K562 (cell line): ENCODE results near the gene TLE3. TPM values are rescaled to one million over a fixed set of nuclear protein-coding genes. Genes with fewer than 3 reads are reported as not detected.

Experiments used
- ATAC-seq: fragments of 200-7000 bp; cut with Tn5 transposase; 3 replicates; pipeline ENCODE4 v1.9.1; 2020; ENCODE audit warnings: moderate library complexity
- BruUV-seq: library from RNA; stranded (reverse); fragments of 400-500 nt; replicated peaks from 2 replicates; lab custom pipeline; 2021; lab: Mats Ljungman, UMichigan
- CTCF ChIA-PET: fragments of 300-600 bp; formaldehyde crosslinking; extraction: SDS; loops from one replicate; lab custom pipeline; 2021; ENCODE audit warnings: low intra/inter-chr PET ratio; lab: Yijun Ruan, JAX
- POLR2A ChIA-PET: fragments of 300-600, 350-650 bp; sonication (Branson Sonifier 250); formaldehyde crosslinking; extraction: SDS; loops from one replicate; lab custom pipeline; 2021; ENCODE audit warnings: antibody characterized with exemption, inconsistent platforms; lab: Yijun Ruan, JAX
- DNase-seq, 4 experiments: peaks; one replicate each; pipeline versions ENCODE4 v3.0.0 to v3.0.0-alpha.2; 2011 to 2018; ENCODE audit warnings: low spot score in 3 of 4, mixed read lengths in 3 of 4; ENCODE audit errors: extremely low read depth in 1 of 4
- FAIRE-seq: peaks from 2 replicates; lab custom pipeline; 2011; peaks lifted over from hg19 to GRCh38; lab: Jason Lieb, UNC
- H2AFZ ChIP-seq: 2 replicates; pipeline ENCODE4 v1.6.0; 2011; ENCODE audit warnings: low read depth, low read length, control low read depth, inconsistent platforms
- H3K27ac ChIP-seq: fragments of 200-600 bp; 3 replicates; pipeline ENCODE4 v1.8.0; 2011; ENCODE audit warnings: low read depth, mild to moderate bottlenecking, control low read depth, inconsistent platforms, low read length, moderate library complexity, mixed read lengths; ENCODE audit errors: extremely low read depth
- H3K27me3 ChIP-seq, 2 experiments: fragments of 300-600 bp in 1 of 2; 2 replicates in 1 of 2; 3 replicates in 1 of 2; pipeline versions ENCODE4 v1.6.0 to v1.8.0; 2011; ENCODE audit warnings: inconsistent platforms in 2 of 2, low read length in 2 of 2, mild to moderate bottlenecking in 1 of 2, mixed read lengths in 1 of 2, moderate library complexity in 1 of 2; ENCODE audit not compliant: control insufficient read depth in 2 of 2, insufficient read depth in 2 of 2
- H3K36me3 ChIP-seq: fragments of 300-600 bp; 3 replicates; pipeline ENCODE4 v1.8.0; 2011; ENCODE audit warnings: mild to moderate bottlenecking, low read length, inconsistent platforms; ENCODE audit not compliant: control insufficient read depth, insufficient read depth
- H3K4me1 ChIP-seq, 2 experiments: fragments of 200-600 bp in 1 of 2; replicated peaks in 1 of 2; 2 replicates in 1 of 2; 3 replicates in 1 of 2; pipeline versions ENCODE4 v1.5.1 to v1.8.0; 2011; ENCODE audit warnings: inconsistent platforms in 2 of 2, low read length in 2 of 2, mild to moderate bottlenecking in 1 of 2, mixed read lengths in 1 of 2, moderate library complexity in 1 of 2; ENCODE audit not compliant: control insufficient read depth in 2 of 2, insufficient read depth in 2 of 2
- H3K4me2 ChIP-seq: 2 replicates; pipeline ENCODE4 v1.6.1; 2011; ENCODE audit warnings: low read length, control low read depth, inconsistent platforms, mixed read lengths; ENCODE audit not compliant: insufficient read depth
- H3K4me3 ChIP-seq: fragments of 200-600 bp; sonication (generic), shearing (Covaris generic); 2 replicates; pipeline ENCODE4 v1.5.1; 2016; ENCODE audit warnings: control low read depth, inconsistent platforms
- H3K79me2 ChIP-seq: fragments of 200-600 bp; 3 replicates; pipeline ENCODE4 v1.8.0; 2011; ENCODE audit warnings: low read length, inconsistent platforms; ENCODE audit not compliant: control insufficient read depth, insufficient read depth
- H3K9ac ChIP-seq, 2 experiments: 2 replicates each; pipeline versions ENCODE4 v1.6.0 to v1.6.1; 2011; ENCODE audit warnings: low read depth in 2 of 2, low read length in 2 of 2, control low read depth in 1 of 2, inconsistent platforms in 1 of 2, mild to moderate bottlenecking in 1 of 2, mixed read lengths in 1 of 2; ENCODE audit not compliant: insufficient read depth in 1 of 2
- H3K9me1 ChIP-seq: one replicate; pipeline ENCODE4 v1.6.0; 2011; ENCODE audit warnings: inconsistent platforms, mild to moderate bottlenecking, low read length, moderate library complexity; ENCODE audit not compliant: control insufficient read depth, insufficient read depth
- H3K9me3 ChIP-seq: replicated peaks from 2 replicates; pipeline ENCODE4 v1.5.1; 2011; ENCODE audit warnings: low read depth, low read length, inconsistent platforms; ENCODE audit not compliant: control insufficient read depth, insufficient read depth
- H4K20me1 ChIP-seq: replicated peaks from 2 replicates; pipeline ENCODE4 v1.6.1; 2011; ENCODE audit warnings: low read length, inconsistent platforms, mixed read lengths; ENCODE audit not compliant: control insufficient read depth, insufficient read depth
- ATF4 ChIP-seq: fragments of 450-650 bp; formaldehyde crosslinking; IDR thresholded peaks from 2 replicates; pipeline ENCODE4 v1.4.0; 2022; ENCODE audit warnings: mild to moderate bottlenecking, moderate library complexity
- CBX8 ChIP-seq: fragments of 200-600 bp; sonication (generic); IDR thresholded peaks from 2 replicates; pipeline ENCODE4 v1.6.1; 2012; ENCODE audit warnings: borderline replicate concordance, mixed run types, low read depth, mild to moderate bottlenecking, moderate library complexity, mixed read lengths, low read length, control low read depth, inconsistent platforms; ENCODE audit not compliant: poor library complexity, severe bottlenecking; ENCODE audit errors: extremely low read depth
- CHCHD3 ChIP-seq: fragments of 250-450 bp; sonication (Bioruptor Pico); IDR thresholded peaks from 2 replicates; pipeline ENCODE4 v2.1.2; 2022; ENCODE audit warnings: mild to moderate bottlenecking
- ETV1 ChIP-seq: fragments of 450-650 bp; conservative IDR thresholded peaks from 2 replicates; pipeline ENCODE4 v1.6.1; 2016; ENCODE audit warnings: missing genetic modification characterization, control low read depth, low read depth, missing compliant biosample characterization
- HMG20A ChIP-seq: fragments of 450-650 bp; formaldehyde crosslinking; conservative IDR thresholded peaks from 2 replicates; pipeline ENCODE4 v1.4.0; 2020; ENCODE audit warnings: mild to moderate bottlenecking, mixed read lengths
- HNRNPL ChIP-seq: fragments of 200-400 bp; formaldehyde crosslinking; IDR thresholded peaks from 2 replicates; pipeline ENCODE4 v1.6.1; 2017; ENCODE audit warnings: low read depth, mild to moderate bottlenecking, low read length
- TAL1 ChIP-seq: fragments of 450-650 bp; IDR thresholded peaks from 2 replicates; pipeline ENCODE4 v1.6.1; 2016; ENCODE audit warnings: mild to moderate bottlenecking
- TCF7L2 ChIP-seq: fragments of 150-350 bp; IDR thresholded peaks from 2 replicates; pipeline ENCODE4 v1.6.1; 2016; ENCODE audit warnings: low read depth, mild to moderate bottlenecking, low read length, moderate library complexity
- TFE3 ChIP-seq: fragments of 450-650 bp; formaldehyde crosslinking; IDR thresholded peaks from 2 replicates; pipeline ENCODE4 v1.4.0; 2020; ENCODE audit warnings: mild to moderate bottlenecking, mixed read lengths
- ZKSCAN8 ChIP-seq: fragments of 200-800 bp; sonication (Bioruptor generic); IDR thresholded peaks from 2 replicates; pipeline ENCODE4 v1.6.1; 2016; ENCODE audit warnings: missing genetic modification characterization, missing compliant biosample characterization
- ZNF146 ChIP-seq: IDR thresholded peaks from one replicate; pipeline ENCODE4 v1.6.1; 2018; ENCODE audit warnings: missing compliant biosample characterization; ENCODE audit not compliant: unreplicated experiment
- ZNF277 ChIP-seq: fragments of 250-450 bp; sonication (Bioruptor Pico); IDR thresholded peaks from 2 replicates; pipeline ENCODE4 v1.8.0; 2022; ENCODE audit warnings: inconsistent platforms, mild to moderate bottlenecking, moderate library complexity, borderline replicate concordance
- ZNF280A ChIP-seq: fragments of 450-650 bp; IDR thresholded peaks from 2 replicates; pipeline ENCODE4 v1.6.1; 2018; ENCODE audit warnings: mild to moderate bottlenecking, low read depth; ENCODE audit not compliant: partially characterized antibody
- ZNF75A ChIP-seq: fragments of 450-650 bp; formaldehyde crosslinking; IDR thresholded peaks from 2 replicates; pipeline ENCODE4 v1.4.0; 2020; ENCODE audit warnings: mild to moderate bottlenecking
- ZNF77 ChIP-seq: fragments of 250-450 bp; sonication (Bioruptor Pico); IDR thresholded peaks from 2 replicates; pipeline ENCODE4 v1.5.0; 2020
- ZNF79 ChIP-seq: fragments of 250-450 bp; sonication (Bioruptor Pico); IDR thresholded peaks from 2 replicates; pipeline ENCODE4 v1.4.0; 2020; ENCODE audit warnings: low read depth, mild to moderate bottlenecking, moderate library complexity
- ZSCAN32 ChIP-seq: fragments of 450-650 bp; formaldehyde crosslinking; IDR thresholded peaks from 2 replicates; pipeline ENCODE4 v1.4.0; 2020; ENCODE audit warnings: mild to moderate bottlenecking, moderate library complexity
- WGBS: fragments of 100-300 bp; shearing (Covaris generic); methylation state at CpG from one replicate; pipeline ENCODE4 v1.1.6; 2016; ENCODE audit warnings: low coverage, mixed read lengths; ENCODE audit not compliant: insufficient coverage; ENCODE audit errors: missing lambda C conversion rate; 5-methylcytosine and 5-hydroxymethylcytosine counted together
- in situ Hi-C: fragments of 300-500 bp; cut with MboI; formaldehyde crosslinking; loops from 4 replicates; pipeline ENCODE4 v1.15.0; 2018; ENCODE audit warnings: inconsistent platforms, mixed read lengths
- intact Hi-C: fragments of 100-400 bp; cut with micrococcal nuclease; formaldehyde crosslinking; loops from 2 replicates; pipeline ENCODE4 v1.14.2; 2022
- polyA plus RNA-seq, 8 experiments: library from polyadenylated mRNA; depleted of rRNA in 4 of 8; stranded (reverse) in 5 of 8; unstranded in 3 of 8; fragments of >200 nt; fragmentation: Nextera tagmentation in 2 of 8; fragmentation: Illumina TruSeq in 1 of 8; extraction: Ambion mirVana in 2 of 8; extraction: Trizol in 1 of 8; gene quantifications; 2 replicates each; pipeline versions ENCODE4 v1.2.1 to v1.2.3, GENCODE V29; 2011 to 2014; ENCODE audit warnings: inconsistent platforms in 1 of 8, missing spikeins in 1 of 8
- total RNA-seq, 7 experiments: library from RNA; depleted of rRNA in 6 of 7; stranded (reverse); fragments of >200 nt in 6 of 7; fragmentation: Illumina TruSeq in 2 of 7; extraction: Trizol in 2 of 7; gene quantifications; 2 replicates each; pipeline versions ENCODE4 v1.2.1 to v1.2.3, GENCODE V29; 2011 to 2021; ENCODE audit warnings: low replicate concordance in 1 of 7

TLE3 gene
- total and polyA plus RNA-seq, 9 of the 15 experiments (the other 6 are each of a cell fraction or from before 2014, with no cell fraction given), result 1.5 to 84.2 (median 14.1) TPM

- peaks cover 77% of the 10 kb centered on the region for H3K36me3 ChIP-seq
- CTCF ChIA-PET, result no interaction called here
- BruUV-seq, result no TSS peak
- POLR2A ChIA-PET, result interaction anchor here (0.5 to 2.4 kb wide), 10 partner anchors 12 to 965 kb away, joined by 3 to 11 read pairs (median 3); no protein-coding TSS in a partner anchor
- ATAC-seq (peak; percentile 36), FAIRE-seq (peak; percentile 98), DNase-seq (peak in 3 of 4 experiments; percentile 47 to 78 (median 58))
- intact Hi-C loops (no loop called here), in situ Hi-C loops (no loop called here)
- H3K27me3 ChIP-seq, result no peaks in the 10 kb centered on the region
- peak overlapping the region; percentile 53; the same call in 2 of the 3 replicates for H3K27ac ChIP-seq
- 14% methylated on average over 11 of the region's 12 CpGs for WGBS
- peaks cover 58 to 87% of the 10 kb centered on the region in 2 experiments for H3K4me1 ChIP-seq
- no peaks in the 10 kb centered on the region for H3K9me3 ChIP-seq
- peaks cover 95% of the 10 kb centered on the region for H3K79me2 ChIP-seq
- H2AFZ ChIP-seq, result no peak overlapping the region
- peaks cover 48% of the 10 kb centered on the region for H4K20me1 ChIP-seq
- H3K9ac ChIP-seq, result peak overlapping the region; percentile 26 to 28; a peak in 2 of 4 replicates
- H3K9me1 ChIP-seq, result peaks cover 2% of the 10 kb centered on the region
- no peak overlapping the region for H3K4me3 ChIP-seq
- peak overlapping the region; percentile 60 for H3K4me2 ChIP-seq
- TF ChIP-seq ZNF277 (CRISPR knock-in tag) (no peak), ZNF79 (CRISPR knock-in tag) (no peak), CBX8 (no peak), ZSCAN32 (CRISPR knock-in tag) (no peak), TFE3 (CRISPR knock-in tag) (no peak), ZNF75A (CRISPR knock-in tag) (no peak), ZNF77 (CRISPR knock-in tag) (no peak), CHCHD3 (no peak), ZNF146 (CRISPR knock-in tag) (no peak), TAL1 (peak; percentile 79), HNRNPL (no peak), HMG20A (no peak), ATF4 (CRISPR knock-in tag) (peak; percentile 51), TCF7L2 (no peak), ETV1 (tag) (no peak), ZNF280A (no peak), ZKSCAN8 (CRISPR knock-in tag) (no peak)
Measured at GRCh38 chr15:70091726-70092463, 5.8 kb downstream of the TLE3 start.
